LNCAP (cell line): Measurements from ENCODE around the gene CD81.

ENCODE experiments used
- TF ChIP-seq, protein P1 (sequence below): fragments of 450-650 bp; IDR thresholded peaks from 2 replicates; pipeline ENCODE4 v1.5.1; 2017; ENCODE audit warnings: mild to moderate bottlenecking

The CD81 gene

DNA sequence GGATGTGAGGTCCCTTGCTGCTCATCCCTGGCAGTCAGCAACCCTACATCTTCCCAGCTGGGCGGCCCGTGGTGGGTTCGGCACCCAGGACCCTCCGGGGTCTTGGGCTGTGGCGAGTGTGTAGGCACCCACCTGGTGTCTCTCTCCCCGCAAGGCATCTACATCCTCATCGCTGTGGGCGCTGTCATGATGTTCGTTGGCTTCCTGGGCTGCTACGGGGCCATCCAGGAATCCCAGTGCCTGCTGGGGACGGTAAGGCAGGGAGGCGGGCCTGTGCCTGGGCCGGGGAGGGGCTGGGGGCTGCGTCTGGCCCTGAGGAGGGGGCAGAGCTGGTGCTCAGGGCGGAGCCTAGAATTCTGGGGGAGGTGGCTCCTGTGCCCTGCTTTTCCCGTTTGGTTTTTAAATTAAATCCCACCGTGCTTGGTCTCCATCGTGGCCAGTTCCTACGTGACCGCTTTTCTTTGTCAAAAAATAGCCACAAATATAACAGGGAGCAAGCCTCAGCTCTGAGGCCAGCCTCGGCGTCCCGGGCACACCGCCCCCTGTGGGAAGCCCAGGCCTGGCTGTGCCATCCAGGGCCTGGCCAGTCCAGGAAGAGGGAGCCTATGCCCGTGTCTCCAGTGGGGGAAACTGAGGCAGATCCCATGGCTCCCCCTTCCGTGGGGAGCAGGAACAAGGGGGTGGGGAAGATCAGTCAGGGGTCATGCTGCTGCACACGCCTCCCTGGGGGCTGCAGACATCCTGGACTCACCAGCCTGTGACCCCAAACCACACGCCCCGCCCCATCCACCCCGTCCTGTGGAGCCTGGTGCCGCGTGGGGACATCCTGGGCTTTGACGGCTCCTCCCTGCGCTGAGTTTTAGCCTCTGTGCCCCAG lies 17.1 kb downstream of the CD81 start:
- TF ChIP-seq, protein P1, sequence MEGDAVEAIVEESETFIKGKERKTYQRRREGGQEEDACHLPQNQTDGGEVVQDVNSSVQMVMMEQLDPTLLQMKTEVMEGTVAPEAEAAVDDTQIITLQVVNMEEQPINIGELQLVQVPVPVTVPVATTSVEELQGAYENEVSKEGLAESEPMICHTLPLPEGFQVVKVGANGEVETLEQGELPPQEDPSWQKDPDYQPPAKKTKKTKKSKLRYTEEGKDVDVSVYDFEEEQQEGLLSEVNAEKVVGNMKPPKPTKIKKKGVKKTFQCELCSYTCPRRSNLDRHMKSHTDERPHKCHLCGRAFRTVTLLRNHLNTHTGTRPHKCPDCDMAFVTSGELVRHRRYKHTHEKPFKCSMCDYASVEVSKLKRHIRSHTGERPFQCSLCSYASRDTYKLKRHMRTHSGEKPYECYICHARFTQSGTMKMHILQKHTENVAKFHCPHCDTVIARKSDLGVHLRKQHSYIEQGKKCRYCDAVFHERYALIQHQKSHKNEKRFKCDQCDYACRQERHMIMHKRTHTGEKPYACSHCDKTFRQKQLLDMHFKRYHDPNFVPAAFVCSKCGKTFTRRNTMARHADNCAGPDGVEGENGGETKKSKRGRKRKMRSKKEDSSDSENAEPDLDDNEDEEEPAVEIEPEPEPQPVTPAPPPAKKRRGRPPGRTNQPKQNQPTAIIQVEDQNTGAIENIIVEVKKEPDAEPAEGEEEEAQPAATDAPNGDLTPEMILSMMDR, result no peak

- TF ChIP-seq, protein P1, result no peak
These were observed 17.7 kb downstream of the CD81 start for GRCh38 chr11:2394818-2395105.

DNA sequence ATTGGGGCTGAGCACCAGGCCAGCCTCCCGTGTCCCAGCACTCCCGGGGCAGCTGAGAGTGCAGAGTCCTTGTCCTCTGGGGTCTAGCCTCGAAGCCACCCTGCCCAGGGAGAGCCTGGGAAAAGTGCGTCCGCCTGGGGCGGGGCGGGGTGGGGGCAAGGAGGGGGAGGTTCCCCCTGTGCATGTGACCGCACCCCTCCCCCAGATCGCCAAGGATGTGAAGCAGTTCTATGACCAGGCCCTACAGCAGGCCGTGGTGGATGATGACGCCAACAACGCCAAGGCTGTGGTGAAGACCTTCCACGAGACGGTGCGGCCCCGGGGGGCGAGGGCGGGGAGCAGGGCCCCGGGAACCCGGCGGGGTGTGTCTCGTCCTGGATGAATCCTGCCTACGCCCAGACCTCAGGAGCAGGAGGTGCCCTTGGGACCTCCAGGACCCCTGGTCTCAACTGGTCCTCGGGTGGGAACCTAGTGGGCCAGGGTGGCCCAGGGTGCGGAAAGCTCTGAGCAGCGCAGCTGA lies 18.2 kb downstream of the CD81 start:
- TF ChIP-seq, protein P1, result no peak

GRCh38 chr11:2395856-2396255 lies 18.7 kb downstream of the CD81 start:
- TF ChIP-seq, protein P1, result no peak

- TF ChIP-seq, protein P1, result no peak
These were observed 19.4 kb downstream of the CD81 start for GRCh38 chr11:2396471-2396870.

DNA sequence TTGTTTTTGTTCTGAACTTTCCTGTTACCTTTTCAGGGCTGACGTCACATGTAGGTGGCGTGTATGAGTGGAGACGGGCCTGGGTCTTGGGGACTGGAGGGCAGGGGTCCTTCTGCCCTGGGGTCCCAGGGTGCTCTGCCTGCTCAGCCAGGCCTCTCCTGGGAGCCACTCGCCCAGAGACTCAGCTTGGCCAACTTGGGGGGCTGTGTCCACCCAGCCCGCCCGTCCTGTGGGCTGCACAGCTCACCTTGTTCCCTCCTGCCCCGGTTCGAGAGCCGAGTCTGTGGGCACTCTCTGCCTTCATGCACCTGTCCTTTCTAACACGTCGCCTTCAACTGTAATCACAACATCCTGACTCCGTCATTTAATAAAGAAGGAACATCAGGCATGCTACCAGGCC lies 19.9 kb downstream of the CD81 start:
- TF ChIP-seq, protein P1, result no peak

DNA sequence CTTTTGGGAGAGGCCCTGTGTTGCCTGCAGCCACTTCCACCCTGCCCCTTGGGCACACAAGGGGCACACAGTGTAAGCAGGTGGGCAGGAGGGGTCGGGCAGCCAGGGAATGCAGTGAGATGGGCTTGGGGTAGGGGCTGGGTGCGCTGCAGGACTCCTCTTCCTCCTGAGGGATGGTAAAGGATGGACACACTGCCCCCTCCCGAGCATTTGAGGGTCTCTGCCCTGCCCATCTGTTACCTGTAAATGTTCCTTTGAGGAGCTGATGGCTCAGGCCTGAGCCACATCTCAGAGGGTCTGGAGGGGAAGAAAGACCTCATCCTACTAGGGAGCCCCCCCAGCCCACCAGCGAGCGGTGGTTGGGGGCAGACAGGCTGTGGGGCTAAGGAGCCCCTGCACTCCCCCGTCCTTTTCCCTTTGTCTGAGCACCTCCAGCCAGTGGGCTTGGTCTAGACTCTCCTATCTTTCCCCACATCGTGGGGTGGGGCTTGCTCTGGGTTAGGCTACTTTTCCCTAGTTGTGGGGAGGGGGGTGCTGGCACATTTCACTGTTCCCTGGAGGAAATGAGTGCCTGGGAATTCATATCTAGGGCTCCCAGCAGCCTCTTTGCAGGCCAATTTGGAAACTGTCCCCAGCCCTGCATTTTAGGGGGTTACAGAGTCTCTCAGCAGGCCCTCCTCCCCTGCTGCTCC lies 21.7 kb downstream of the CD81 start:
- TF ChIP-seq, protein P1, result no peak
